ENCODE measurements around the gene PCDHA4.
"Not testable (repeated sequence)": the region's sequence is repeated elsewhere in the genome, so short reads cannot be mapped to it uniquely, and the experiment has no call there.

GRCh38 chr5:140787422-140787821 lies 19.4 kb upstream of the PCDHA4 start:
- TF ChIP-seq POLR2AphosphoS5 (IDR thresholded peaks at IDR 0.05; ENCODE audit: borderline replicate concordance, low read depth, low read length); EZH2 (IDR thresholded peaks at IDR 0.05): not testable (repeated sequence)
